A673 (cell line): ENCODE measurements around the gene TSGA10IP. TPM values are rescaled to one million over a fixed set of nuclear protein-coding genes. Genes with fewer than 3 reads are reported as not detected.
"Not testable (repeated sequence)": the region's sequence is repeated elsewhere in the genome, so short reads cannot be mapped to it uniquely, and the experiment has no call there.

Experiments used
- BruUV-seq: library from RNA; stranded (reverse); fragments of 400-500 nt; replicated peaks from 2 replicates; lab custom pipeline; 2021; lab: Mats Ljungman, UMichigan
- CTCF ChIA-PET: fragments of 300-600 bp; sonication (Branson Sonifier 250); formaldehyde crosslinking; loops from one replicate; lab custom pipeline; 2022; ENCODE audit warnings: antibody characterized with exemption; lab: Charles Lee
- POLR2A ChIA-PET: fragments of 300-600 bp; sonication (Branson Sonifier 250); formaldehyde crosslinking; loops from one replicate; lab custom pipeline; 2022; ENCODE audit warnings: antibody characterized with exemption; ENCODE audit not compliant: low non-redundant PET; lab: Charles Lee
- DNase-seq: peaks from one replicate; pipeline ENCODE4 v3.0.0-alpha.2; 2015; ENCODE audit warnings: low spot score
- H3K27ac ChIP-seq: fragments of 200-600 bp; sonication (generic); 2 replicates; pipeline ENCODE4 v1.5.1; 2016; ENCODE audit warnings: mixed run types, low read depth, mild to moderate bottlenecking, mixed read lengths, antibody characterized with exemption, low read length; ENCODE audit not compliant: poor library complexity, severe bottlenecking
- H3K27me3 ChIP-seq: fragments of 200-600 bp; sonication (generic); replicated peaks from 2 replicates; pipeline ENCODE4 v1.6.1; 2017; ENCODE audit warnings: mixed run types, low read depth, mild to moderate bottlenecking, mixed read lengths, antibody characterized with exemption, low read length; ENCODE audit not compliant: insufficient read depth, poor library complexity
- H3K36me3 ChIP-seq: fragments of 200-600 bp; sonication (generic); 2 replicates; pipeline ENCODE4 v1.6.1; 2016; ENCODE audit warnings: mixed run types, mild to moderate bottlenecking, mixed read lengths, antibody characterized with exemption, low read length; ENCODE audit not compliant: insufficient read depth, poor library complexity, severe bottlenecking
- H3K4me1 ChIP-seq: fragments of 200-600 bp; sonication (generic); 2 replicates; pipeline ENCODE4 v1.6.1; 2017; ENCODE audit warnings: mixed run types, mild to moderate bottlenecking, mixed read lengths, antibody characterized with exemption, low read length; ENCODE audit not compliant: insufficient read depth, poor library complexity, severe bottlenecking
- H3K4me3 ChIP-seq: fragments of 200-600 bp; sonication (generic); 2 replicates; pipeline ENCODE4 v1.5.1; 2016; ENCODE audit warnings: low read depth, mixed run types, mild to moderate bottlenecking, mixed read lengths, low read length; ENCODE audit not compliant: poor library complexity, severe bottlenecking
- H3K9me3 ChIP-seq: fragments of 200-600 bp; sonication (generic); 2 replicates; pipeline ENCODE4 v1.6.1; 2016; ENCODE audit warnings: mixed run types, low read depth, mild to moderate bottlenecking, mixed read lengths, antibody characterized with exemption, low read length; ENCODE audit not compliant: poor library complexity, severe bottlenecking
- EZH2 ChIP-seq: fragments of 200-600 bp; sonication (generic); IDR thresholded peaks from 2 replicates; pipeline ENCODE4 v1.6.1; 2017; ENCODE audit warnings: borderline replicate concordance, low read depth, mild to moderate bottlenecking, mixed read lengths, antibody characterized with exemption, low read length; ENCODE audit not compliant: poor library complexity, severe bottlenecking
- intact Hi-C: fragments of 100-400 bp; cut with micrococcal nuclease; formaldehyde crosslinking; loops from one replicate; pipeline ENCODE4 v1.10.0; 2022; ENCODE audit not compliant: unreplicated experiment
- total RNA-seq: library from RNA; stranded (reverse); gene quantifications from 2 replicates; pipeline ENCODE4 v1.2.3, GENCODE V29; 2021
- TF ChIP-seq, protein P1 (sequence below): fragments of 300-800, 200-600 bp; sonication (generic); conservative IDR thresholded peaks from 2 replicates; pipeline ENCODE4 v1.5.1; 2017; ENCODE audit warnings: low read depth, mild to moderate bottlenecking, antibody characterized with exemption, low read length, moderate library complexity, mixed read lengths

TSGA10IP gene
- total RNA-seq, 1 experiment from 2014 or later, result not detected

DNA sequence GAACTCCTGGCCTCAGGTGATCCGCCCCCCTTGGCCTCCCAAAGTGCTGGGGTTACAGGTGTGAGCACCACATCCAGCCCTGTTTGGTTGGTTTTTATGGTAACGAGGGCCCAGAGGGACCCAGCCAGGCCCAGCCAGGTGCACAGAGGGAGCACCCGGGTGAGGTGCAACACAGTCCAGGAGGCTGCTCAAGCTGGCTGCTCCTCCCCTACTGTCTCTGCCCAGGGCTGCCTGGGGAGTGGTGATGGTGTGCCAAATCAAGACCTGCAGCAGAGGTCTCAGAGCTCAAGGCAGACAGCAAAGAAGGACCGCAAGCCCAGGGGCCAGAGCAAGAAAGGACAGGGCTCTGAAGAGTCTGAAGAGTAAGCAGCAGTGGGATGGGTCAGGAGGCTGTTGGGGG, 1.4 kb downstream of the TSGA10IP start:
- H3K4me1 ChIP-seq, result no peaks in the 10 kb centered on the region
- intact Hi-C loops, result no loop called here
- H3K36me3 ChIP-seq, result no peaks in the 10 kb centered on the region
- no peak overlapping the region for H3K27ac ChIP-seq
- no peak for TF ChIP-seq EZH2
- TF ChIP-seq, protein P1, sequence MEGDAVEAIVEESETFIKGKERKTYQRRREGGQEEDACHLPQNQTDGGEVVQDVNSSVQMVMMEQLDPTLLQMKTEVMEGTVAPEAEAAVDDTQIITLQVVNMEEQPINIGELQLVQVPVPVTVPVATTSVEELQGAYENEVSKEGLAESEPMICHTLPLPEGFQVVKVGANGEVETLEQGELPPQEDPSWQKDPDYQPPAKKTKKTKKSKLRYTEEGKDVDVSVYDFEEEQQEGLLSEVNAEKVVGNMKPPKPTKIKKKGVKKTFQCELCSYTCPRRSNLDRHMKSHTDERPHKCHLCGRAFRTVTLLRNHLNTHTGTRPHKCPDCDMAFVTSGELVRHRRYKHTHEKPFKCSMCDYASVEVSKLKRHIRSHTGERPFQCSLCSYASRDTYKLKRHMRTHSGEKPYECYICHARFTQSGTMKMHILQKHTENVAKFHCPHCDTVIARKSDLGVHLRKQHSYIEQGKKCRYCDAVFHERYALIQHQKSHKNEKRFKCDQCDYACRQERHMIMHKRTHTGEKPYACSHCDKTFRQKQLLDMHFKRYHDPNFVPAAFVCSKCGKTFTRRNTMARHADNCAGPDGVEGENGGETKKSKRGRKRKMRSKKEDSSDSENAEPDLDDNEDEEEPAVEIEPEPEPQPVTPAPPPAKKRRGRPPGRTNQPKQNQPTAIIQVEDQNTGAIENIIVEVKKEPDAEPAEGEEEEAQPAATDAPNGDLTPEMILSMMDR, result no peak
- no peaks in the 10 kb centered on the region for H3K9me3 ChIP-seq
- H3K4me3 ChIP-seq, result no peak overlapping the region
- CTCF ChIA-PET, result no interaction called here
- no peak for DNase-seq
- no peaks in the 10 kb centered on the region for H3K27me3 ChIP-seq
- POLR2A ChIA-PET, result no interaction called here
- BruUV-seq, result no TSS peak

DNA sequence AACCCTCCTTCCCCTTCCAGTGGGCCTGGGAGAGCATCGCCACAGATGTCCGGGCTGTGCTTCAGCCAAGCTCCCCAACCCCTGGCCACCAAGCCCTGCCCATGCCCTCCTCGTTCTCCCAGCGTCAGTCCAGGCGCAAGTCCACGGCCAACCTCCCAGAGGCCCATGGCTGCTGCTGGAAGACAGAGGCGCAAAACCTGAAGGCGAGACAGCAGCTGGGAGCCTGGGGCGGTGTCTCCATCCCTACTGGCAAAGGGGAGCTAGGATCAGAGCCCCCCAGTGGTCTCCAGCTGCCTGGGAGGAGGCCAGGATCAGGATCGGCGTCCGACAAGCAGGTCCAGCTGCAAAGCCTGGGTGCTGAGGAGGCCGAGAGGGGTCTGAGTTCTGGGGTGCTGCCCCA, 1.9 kb downstream of the TSGA10IP start:
- H3K9me3 ChIP-seq, result no peaks in the 10 kb centered on the region
- no peaks in the 10 kb centered on the region for H3K27me3 ChIP-seq
- intact Hi-C loops, result no loop called here
- H3K36me3 ChIP-seq, result no peaks in the 10 kb centered on the region
- ChIA-PET CTCF (no interaction called here), POLR2A (no interaction called here)
- DNase-seq, result no peak
- H3K4me1 ChIP-seq, result no peaks in the 10 kb centered on the region
- TF ChIP-seq, protein P1, result no peak
- no peak for TF ChIP-seq EZH2
- H3K27ac ChIP-seq, result no peak overlapping the region
- H3K4me3 ChIP-seq, result no peak overlapping the region
- BruUV-seq, result no TSS peak

DNA sequence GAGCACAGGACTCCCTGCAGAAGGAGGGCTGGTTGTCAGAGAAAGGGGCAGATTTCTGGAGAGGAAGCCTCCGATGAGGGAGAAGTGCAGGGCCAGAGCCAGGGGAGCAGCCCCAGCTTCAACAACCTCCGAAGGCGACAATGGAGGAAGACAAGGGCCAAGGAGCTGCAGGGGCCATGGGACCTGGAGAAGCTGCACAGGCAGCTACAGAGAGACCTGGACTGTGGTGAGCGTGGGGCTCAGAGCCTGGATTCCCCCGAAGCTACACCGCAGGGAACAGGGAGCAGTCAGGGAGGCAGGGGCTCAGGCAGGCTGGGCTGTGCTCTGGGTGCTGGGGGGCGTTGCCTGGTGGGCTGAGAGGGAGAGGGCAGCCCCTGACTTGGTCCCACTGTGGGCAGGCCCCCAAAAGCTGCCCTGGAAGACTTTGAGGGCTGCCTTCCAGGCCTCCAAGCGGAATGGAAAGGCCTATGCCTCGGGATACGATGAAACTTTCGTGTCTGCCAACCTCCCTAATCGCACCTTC, 2.4 kb downstream of the TSGA10IP start:
- BruUV-seq, result no TSS peak
- H3K4me1 ChIP-seq, result no peaks in the 10 kb centered on the region
- no peak for DNase-seq
- H3K4me3 ChIP-seq, result no peak overlapping the region
- no peaks in the 10 kb centered on the region for H3K36me3 ChIP-seq
- intact Hi-C loops, result no loop called here
- ChIA-PET POLR2A (no interaction called here), CTCF (no interaction called here)
- no peaks in the 10 kb centered on the region for H3K9me3 ChIP-seq
- TF ChIP-seq, protein P1, result no peak
- TF ChIP-seq EZH2, result no peak
- H3K27me3 ChIP-seq, result no peaks in the 10 kb centered on the region
- no peak overlapping the region for H3K27ac ChIP-seq

DNA sequence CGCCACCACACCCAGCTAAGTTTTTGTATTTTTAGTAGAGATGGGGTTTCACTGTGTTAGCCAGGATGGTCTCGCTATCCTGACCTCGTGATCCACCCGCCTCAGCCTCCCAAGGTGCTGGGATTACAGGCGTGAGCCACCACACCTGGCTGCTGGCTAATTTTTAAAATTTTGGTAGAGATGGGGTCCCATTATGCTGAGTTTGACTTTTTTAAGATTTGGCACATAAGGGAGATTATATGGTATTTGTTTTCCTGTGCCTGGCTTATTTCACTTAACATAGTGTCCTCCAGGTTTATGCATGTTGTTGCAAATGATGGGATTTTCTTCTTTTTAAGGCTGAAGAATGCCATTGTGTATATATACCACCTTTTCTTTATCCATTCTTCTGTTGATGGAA, 5.4 kb downstream of the TSGA10IP start:
- BruUV-seq, result not testable (repeated sequence)

DNA sequence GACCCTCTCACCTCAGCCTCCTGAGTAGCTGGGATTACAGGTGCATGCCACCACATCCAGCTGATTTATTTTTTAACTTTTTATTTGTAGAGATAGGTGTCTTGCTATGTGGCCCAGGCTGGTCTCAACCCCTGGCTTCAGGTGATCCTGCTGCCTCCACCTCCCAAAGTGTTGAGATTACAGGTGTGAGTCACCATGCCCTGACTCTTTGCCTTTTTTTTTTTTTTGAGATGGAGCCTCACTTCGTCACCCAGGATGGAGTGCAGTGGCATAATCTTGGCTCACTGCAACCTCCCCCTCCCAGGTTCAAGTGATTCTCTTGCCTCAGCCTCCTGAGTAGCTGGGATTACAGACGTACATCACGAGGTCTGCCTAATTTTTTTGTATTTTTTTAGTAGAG, 6.4 kb downstream of the TSGA10IP start:
- DNase-seq, H3K4me3 ChIP-seq, H3K4me1 ChIP-seq, H3K27me3 ChIP-seq, BruUV-seq, POLR2A ChIA-PET, H3K36me3 ChIP-seq, CTCF ChIA-PET, H3K9me3 ChIP-seq, intact Hi-C loops, H3K27ac ChIP-seq: not testable (repeated sequence)

More for the DNA sequence above, 5.4 kb downstream of the TSGA10IP start:
- H3K36me3 ChIP-seq, DNase-seq, H3K27ac ChIP-seq, H3K27me3 ChIP-seq, POLR2A ChIA-PET, H3K4me1 ChIP-seq, intact Hi-C loops, H3K9me3 ChIP-seq, CTCF ChIA-PET, H3K4me3 ChIP-seq: not testable (repeated sequence)
